M059J (cell line): ENCODE measurements around the gene MXRA5. TPM values are rescaled to one million over a fixed set of nuclear protein-coding genes. Genes with fewer than 3 reads are reported as not detected.
"Not testable (repeated sequence)": the region's sequence is repeated elsewhere in the genome, so short reads cannot be mapped to it uniquely, and the experiment has no call there.

Experiments
- DNase-seq: peaks from one replicate; pipeline ENCODE4 v3.0.0-alpha.2; 2012; ENCODE audit warnings: low read depth
- total RNA-seq: library from RNA; depleted of rRNA; stranded (reverse); fragments of >200 nt; shearing (Covaris generic); gene quantifications from 2 replicates; pipeline ENCODE4 v1.2.3, GENCODE V29; 2014; rRNA removed

The MXRA5 gene
- 2.8 and 5.5 TPM in 2 replicates for total RNA-seq

- DNase-seq, result no peak
Measured at GRCh38 chrX:3346501-3347259, at the start of gene MXRA5. TSS of gene MXRA5 (minus strand) at chrX:3346652. CDS start at chrX:3343833, 2,819 bp downstream.

- DNase-seq, result peak; percentile 85
Measured at GRCh38 chrX:3393581-3394111, 47.2 kb upstream of the MXRA5 start.

- no peak for DNase-seq
Measured at GRCh38 chrX:3393178-3393577, 46.7 kb upstream of the MXRA5 start.

- DNase-seq, result no peak
Measured at GRCh38 chrX:3388457-3388856, 42.0 kb upstream of the MXRA5 start.

GRCh38 chrX:3384327-3384726, 37.9 kb upstream of the MXRA5 start:
- DNase-seq, result peak; percentile 90

- DNase-seq, result no peak
Measured at GRCh38 chrX:3380603-3381002, 34.2 kb upstream of the MXRA5 start.

GRCh38 chrX:3379111-3379510, 32.7 kb upstream of the MXRA5 start:
- DNase-seq, result no peak

- DNase-seq, result no peak
Measured at GRCh38 chrX:3378156-3378555, 31.7 kb upstream of the MXRA5 start.

GRCh38 chrX:3377560-3377959, 31.1 kb upstream of the MXRA5 start:
- no peak for DNase-seq

- DNase-seq, result not testable (repeated sequence)
Measured at GRCh38 chrX:3375878-3376508, 29.5 kb upstream of the MXRA5 start.

GRCh38 chrX:3374108-3374800, 27.8 kb upstream of the MXRA5 start:
- DNase-seq, result no peak

- peak; percentile 50 for DNase-seq
Measured at GRCh38 chrX:3371163-3371562, 24.7 kb upstream of the MXRA5 start.

- peak; percentile 39 for DNase-seq
Measured at GRCh38 chrX:3370656-3371055, 24.2 kb upstream of the MXRA5 start.

GRCh38 chrX:3362956-3363355, 16.5 kb upstream of the MXRA5 start:
- no peak for DNase-seq

GRCh38 chrX:3360881-3361280, 14.4 kb upstream of the MXRA5 start:
- no peak for DNase-seq

- DNase-seq, result not testable (repeated sequence)
Measured at GRCh38 chrX:3352741-3353140, 6.3 kb upstream of the MXRA5 start.

- DNase-seq, result peak; percentile 29
Measured at GRCh38 chrX:3351276-3351675, 4.8 kb upstream of the MXRA5 start.

GRCh38 chrX:3348191-3348590, 1.7 kb upstream of the MXRA5 start:
- DNase-seq, result no peak

GRCh38 chrX:3345281-3346191, 916 bp downstream of the MXRA5 start:
- DNase-seq, result peak; percentile 82

- not testable (repeated sequence) for DNase-seq
Measured at GRCh38 chrX:3343569-3343968, 2.9 kb downstream of the MXRA5 start.

- no peak for DNase-seq
Measured at GRCh38 chrX:3340016-3340415, 6.4 kb downstream of the MXRA5 start.
